Measurements from ENCODE around the gene EFNA4. TPM values are rescaled to one million over a fixed set of nuclear protein-coding genes. Genes with fewer than 3 reads are reported as not detected.

The EFNA4 gene
- total and polyA plus RNA-seq, 7 donors = 0.39 to 1.3 (median 0.83) TPM

- Histone ChIP-seq H3K27me3 (ENCODE audit: insufficient read depth in 3 of 3, low read length in 2 of 3) (no peaks in the 10 kb centered on the region), H3K4me1 (peaks cover 12% of the 10 kb centered on the region), H3K36me3 (ENCODE audit: insufficient read depth in 1 of 2, low read depth in 1 of 2) (no peaks in the 10 kb centered on the region), H3K9me3 (no peaks in the 10 kb centered on the region), H3K27ac (no peak overlapping the region), H3K4me3 (no peak overlapping the region)
- WGBS, 3 donors = 70 to 85% (median 75%) methylated on average over 6 of the region's 6 CpGs
- intact Hi-C loops (cut with DNase I) = loop anchor here (2.0 to 5.0 kb wide), 2 partner anchors 35 to 77 kb away; partner anchors contain the start of gene EFNA1 (in 2 of the 2)
- ATAC-seq = no peak
- TF ChIP-seq, protein P1, sequence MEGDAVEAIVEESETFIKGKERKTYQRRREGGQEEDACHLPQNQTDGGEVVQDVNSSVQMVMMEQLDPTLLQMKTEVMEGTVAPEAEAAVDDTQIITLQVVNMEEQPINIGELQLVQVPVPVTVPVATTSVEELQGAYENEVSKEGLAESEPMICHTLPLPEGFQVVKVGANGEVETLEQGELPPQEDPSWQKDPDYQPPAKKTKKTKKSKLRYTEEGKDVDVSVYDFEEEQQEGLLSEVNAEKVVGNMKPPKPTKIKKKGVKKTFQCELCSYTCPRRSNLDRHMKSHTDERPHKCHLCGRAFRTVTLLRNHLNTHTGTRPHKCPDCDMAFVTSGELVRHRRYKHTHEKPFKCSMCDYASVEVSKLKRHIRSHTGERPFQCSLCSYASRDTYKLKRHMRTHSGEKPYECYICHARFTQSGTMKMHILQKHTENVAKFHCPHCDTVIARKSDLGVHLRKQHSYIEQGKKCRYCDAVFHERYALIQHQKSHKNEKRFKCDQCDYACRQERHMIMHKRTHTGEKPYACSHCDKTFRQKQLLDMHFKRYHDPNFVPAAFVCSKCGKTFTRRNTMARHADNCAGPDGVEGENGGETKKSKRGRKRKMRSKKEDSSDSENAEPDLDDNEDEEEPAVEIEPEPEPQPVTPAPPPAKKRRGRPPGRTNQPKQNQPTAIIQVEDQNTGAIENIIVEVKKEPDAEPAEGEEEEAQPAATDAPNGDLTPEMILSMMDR (IDR thresholded peaks at IDR 0.05) = no peak
- DNase-seq = no peak
Observed at GRCh38 chr1:155092131-155092530, 28.6 kb downstream of the EFNA4 start.

DNA sequence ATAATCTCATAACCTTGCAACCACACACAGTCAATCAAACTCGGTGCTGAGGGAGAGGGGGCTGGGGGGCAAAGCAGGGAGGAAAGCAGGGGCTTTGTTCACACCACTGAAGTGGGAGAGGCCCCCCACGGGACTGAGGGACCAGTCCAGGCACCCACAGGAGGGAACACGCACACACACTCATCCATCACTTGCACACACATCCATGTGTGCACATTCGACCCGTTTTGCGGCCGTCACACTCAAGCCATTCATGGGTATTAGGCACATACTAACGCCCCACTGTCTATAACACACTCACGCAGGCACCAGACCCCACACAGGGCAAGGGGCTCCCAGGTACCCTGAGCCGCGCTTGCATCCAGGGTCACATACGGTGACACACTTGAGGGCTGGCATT is 29.1 kb downstream of the EFNA4 start:
- Histone ChIP-seq H3K4me3 (no peak overlapping the region), H3K27ac (no peak overlapping the region), H3K36me3 (ENCODE audit: insufficient read depth in 1 of 2, low read depth in 1 of 2) (no peaks in the 10 kb centered on the region), H3K9me3 (no peaks in the 10 kb centered on the region), H3K4me1 (peaks cover 12% of the 10 kb centered on the region), H3K27me3 (ENCODE audit: insufficient read depth in 3 of 3, low read length in 2 of 3) (no peaks in the 10 kb centered on the region)
- WGBS, 3 donors = 86 to 92% (median 90%) methylated on average over 12 of the region's 12 CpGs
- TF ChIP-seq, protein P1 (IDR thresholded peaks at IDR 0.05) = no peak
- no peak for DNase-seq
- intact Hi-C loops (cut with DNase I) = loop anchor here (2.0 to 5.0 kb wide), 2 partner anchors 35 to 76 kb away; partner anchors contain the start of gene EFNA1 (in 2 of the 2)
- ATAC-seq = no peak

DNA sequence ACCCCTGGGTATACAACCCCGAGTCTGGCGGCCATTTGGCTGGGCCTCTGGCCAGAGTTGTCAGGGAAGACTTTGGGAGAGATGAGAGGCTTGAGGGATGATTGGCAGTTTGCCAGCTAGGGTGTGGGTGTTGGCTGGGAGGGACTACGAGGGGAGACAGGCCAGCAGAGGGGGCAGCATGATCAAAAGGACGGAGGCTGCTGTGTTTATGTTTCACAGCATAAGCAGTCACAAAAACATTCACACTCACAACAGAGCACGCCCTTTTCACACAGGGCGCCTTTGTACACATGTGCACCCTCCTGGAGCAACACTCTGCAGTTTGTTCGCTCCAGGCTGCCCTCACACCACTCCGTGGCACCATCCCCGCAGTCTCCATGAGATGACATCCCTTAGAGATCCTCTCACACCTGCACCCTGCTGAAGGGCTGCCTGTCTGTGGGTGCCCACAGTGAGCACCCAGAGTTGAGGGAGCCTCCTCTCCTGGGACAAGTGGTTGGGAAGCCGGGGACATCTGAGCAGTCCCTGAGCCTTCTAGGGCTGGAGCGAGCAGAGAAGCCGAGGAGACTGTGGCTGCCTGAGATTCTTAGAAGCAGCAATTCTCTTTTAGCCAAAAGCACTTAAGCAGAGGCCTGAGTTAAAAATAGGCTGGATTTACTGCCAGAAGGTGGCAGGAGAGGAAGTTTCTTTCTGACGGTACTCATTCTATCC is 30.5 kb downstream of the EFNA4 start:
- ATAC-seq = peak in 3 of 4 donors; percentile 29 to 71 (median 56)
- Histone ChIP-seq H3K27me3 (ENCODE audit: insufficient read depth in 3 of 3, low read length in 2 of 3) (no peaks in the 10 kb centered on the region), H3K36me3 (ENCODE audit: insufficient read depth in 1 of 2, low read depth in 1 of 2) (no peaks in the 10 kb centered on the region), H3K27ac (no peak overlapping the region), H3K4me1 (peaks cover 12% of the 10 kb centered on the region), H3K4me3 (no peak overlapping the region), H3K9me3 (no peaks in the 10 kb centered on the region)
- intact Hi-C loops (cut with DNase I) = loop anchor here (2.0 to 5.0 kb wide), 2 partner anchors 33 to 75 kb away; partner anchors contain the start of gene EFNA1 (in 2 of the 2)
- TF ChIP-seq, protein P1 (IDR thresholded peaks at IDR 0.05) = peak; percentile 39
- DNase-seq = no peak
- 13 to 15% (median 14%) methylated on average over 13 of the region's 13 CpGs for WGBS, 3 donors

- TF ChIP-seq, protein P1 (IDR thresholded peaks at IDR 0.05) = peak; percentile 1
- Histone ChIP-seq H3K36me3 (ENCODE audit: insufficient read depth in 1 of 2, low read depth in 1 of 2) (no peaks in the 10 kb centered on the region), H3K4me1 (peaks cover 12% of the 10 kb centered on the region), H3K9me3 (no peaks in the 10 kb centered on the region), H3K4me3 (no peak overlapping the region), H3K27ac (no peak overlapping the region), H3K27me3 (ENCODE audit: insufficient read depth in 3 of 3, low read length in 2 of 3) (no peaks in the 10 kb centered on the region)
- DNase-seq (no peak), ATAC-seq (no peak)
- WGBS, 3 donors = 87 to 94% (median 92%) methylated on average over 2 of the region's 2 CpGs
- intact Hi-C loops (cut with DNase I) = loop anchor here (5.0 kb wide), 1 partner anchor 33 kb away; the partner anchor contains the start of gene EFNA1 (in 2 of the 2)
Observed at GRCh38 chr1:155094622-155094948, 31.0 kb downstream of the EFNA4 start.

Measured in psoas muscle (tissue), 8 donors.